Right lobe of liver (tissue), 6 donors: Measurements from ENCODE around the gene JPT2. TPM values are rescaled to one million over a fixed set of nuclear protein-coding genes. Genes with fewer than 3 reads are reported as not detected.
"Not testable (repeated sequence)": the region's sequence is repeated elsewhere in the genome, so short reads cannot be mapped to it uniquely, and the experiment has no call there.

ENCODE experiments used
- ATAC-seq, 4 donors: fragments of 200-7000 bp; cut with Tn5 transposase; one replicate each; pipeline ENCODE4 v1.9.1; 2020; ENCODE audit warnings: mild to moderate bottlenecking in 4 of 4, moderate library complexity in 4 of 4
- DNase-seq, 3 donors: peaks; one replicate each; pipeline ENCODE4 v3.0.0-alpha.2; 2020
- H3K27ac ChIP-seq, 3 donors: fragments of 200-600 bp; one replicate each; pipeline ENCODE4 v1.8.0; 2022
- H3K27me3 ChIP-seq, 2 donors: fragments of 200-600 bp; one replicate each; pipeline ENCODE4 v1.8.0; 2022
- H3K36me3 ChIP-seq, 4 donors: fragments of 200-600 bp; sonication (generic) in 1 of 4; one replicate each; pipeline versions ENCODE4 v1.5.1 to v1.8.0; 2017 to 2022; ENCODE audit warnings: control low read depth in 1 of 4
- H3K4me1 ChIP-seq, 4 donors: fragments of 200-600 bp; sonication (generic) in 1 of 4; one replicate each; pipeline versions ENCODE4 v1.5.1 to v1.8.0; 2017 to 2022; ENCODE audit warnings: control low read depth in 1 of 4
- H3K4me3 ChIP-seq, 3 donors: fragments of 200-600 bp; one replicate each; pipeline ENCODE4 v1.8.0; 2022
- H3K9me3 ChIP-seq, 4 donors: fragments of 200-600 bp; sonication (generic) in 1 of 4; one replicate each; pipeline versions ENCODE4 v1.5.1 to v1.8.0; 2017 to 2022; ENCODE audit warnings: control low read depth in 1 of 4
- CTCF ChIP-seq, 4 donors: fragments of 200-600 bp in 3 of 4; fragments of 450-650 bp in 1 of 4; IDR thresholded peaks; one replicate each; pipeline versions ENCODE4 v1.5.1 to v1.8.0; 2016 to 2022; ENCODE audit warnings: antibody characterized with exemption in 4 of 4, mild to moderate bottlenecking in 2 of 4
- POLR2A ChIP-seq: fragments of 450-650 bp; IDR thresholded peaks from one replicate; pipeline ENCODE4 v1.6.1; 2017; ENCODE audit warnings: antibody characterized with exemption, mild to moderate bottlenecking
- whole genome bisulfite sequencing: methylation state at CpG from one replicate; pipeline ENCODE4 v1.1.6; 2018; ENCODE audit warnings: low coverage, low lambda C conversion rate; ENCODE audit not compliant: insufficient coverage; ENCODE audit errors: missing lambda C conversion rate; 5-methylcytosine and 5-hydroxymethylcytosine counted together
- intact Hi-C, 2 donors: fragments of 100-400 bp; cut with DNase I; formaldehyde crosslinking; loops; one replicate each; pipeline versions ENCODE4 v1.11.2 to v1.14.1; 2022
- total RNA-seq, 6 experiments: library from RNA; depleted of rRNA in 2 of 6; stranded (reverse); fragments of >200 nt in 2 of 6; fragmentation: NEBNext Ultra II Directional in 3 of 6; extraction: Animal tissue kit (Norgen Biotek cat#: 25700) in 3 of 6; gene quantifications; one replicate each; pipeline versions ENCODE4 v1.1.0 to v1.2.4, GENCODE V29; 2016 to 2023
- donor health status: DM: no; HTN: yes; CAD: no.
- donor health status: DM: no; HTN: no; CAD: no.
- donor health status: DM: no; HTN: no; CAD: no.
- donor health status: DM: no; HTN: yes; CAD: no.
- donor health status: DM: no; HTN: yes; CAD: no.

JPT2 gene
- total RNA-seq, 6 experiments from 2014 or later = 31.0 to 47.7 (median 38.7) TPM

- Histone ChIP-seq H3K27ac (no peak overlapping the region), H3K27me3 (no peaks in the 10 kb centered on the region), H3K4me3 (no peak overlapping the region), H3K9me3 (no peaks in the 10 kb centered on the region), H3K4me1 (peaks cover 0 to 6% (median 0%) of the 10 kb centered on the region in 4 donors), H3K36me3 (peaks cover 0 to 45% (median 4%) of the 10 kb centered on the region in 4 donors)
- no peak for ATAC-seq
- intact Hi-C loops = no loop called here
- 83% methylated on average over 6 of the region's 6 CpGs for WGBS
- no peak for DNase-seq
- TF ChIP-seq CTCF (IDR thresholded peaks at IDR 0.05) = no peak
- TF ChIP-seq POLR2A = no peak
Measured at GRCh38 chr16:1701216-1701878, 23.3 kb downstream of the JPT2 start.

GRCh38 chr16:1705324-1705687 is 27.2 kb downstream of the JPT2 start:
- Histone ChIP-seq H3K36me3 (peaks cover 0 to 14% (median 2%) of the 10 kb centered on the region in 4 donors), H3K4me1 (peaks cover 0 to 20% (median 6%) of the 10 kb centered on the region in 4 donors), H3K27ac (peak overlapping the region; percentile 55 to 93 (median 81)), H3K4me3 (peak overlapping the region; percentile 63 to 97 (median 82))
- H3K9me3 ChIP-seq, DNase-seq, intact Hi-C loops, H3K27me3 ChIP-seq: not testable (repeated sequence)
- under 1% methylated on average over 16 of the region's 16 CpGs for WGBS
- ATAC-seq = peak; percentile 5 to 31 (median 20)

DNA sequence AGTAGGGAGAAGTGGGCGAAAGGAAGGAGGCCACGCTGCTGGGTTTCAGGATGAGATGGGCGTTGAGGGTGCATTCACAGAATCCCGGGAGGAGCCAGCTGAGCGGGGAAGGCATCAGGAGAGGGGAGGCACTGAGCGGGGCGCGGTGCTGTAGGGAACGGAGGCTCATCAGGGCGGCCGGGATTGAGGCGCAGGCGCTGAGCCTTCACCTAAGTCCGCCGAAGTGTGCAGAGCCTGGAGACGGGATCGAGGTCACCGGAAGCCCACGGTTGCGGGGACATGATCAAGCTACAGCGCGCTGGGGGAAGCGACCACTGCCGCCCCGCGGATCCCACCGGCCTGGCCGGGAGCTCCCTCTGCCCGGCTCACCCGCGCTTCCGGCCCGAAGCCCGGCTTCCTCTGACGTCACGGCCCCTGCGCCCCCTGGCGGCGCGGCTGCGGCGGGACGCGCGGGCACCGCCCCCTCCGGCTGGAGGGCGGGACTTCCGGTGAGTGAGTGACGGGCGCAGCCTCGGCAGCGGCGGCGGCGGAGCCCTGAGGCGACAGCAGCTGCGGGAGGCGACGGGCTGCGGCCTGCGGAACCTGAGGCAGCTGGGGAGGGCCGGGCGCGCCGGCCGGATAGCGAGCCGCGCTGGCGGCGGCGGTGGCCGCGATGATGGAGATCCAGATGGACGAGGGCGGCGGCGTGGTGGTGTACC is 27.8 kb downstream of the JPT2 start, which contains the start of gene MAPK8IP3:
MAPK8IP3 (plus strand) TSS at position 508 of the 698 bp plus-strand sequence; CDS start at position 653, 145 bp downstream.
- ATAC-seq (peak; percentile 89 to 96 (median 92)), DNase-seq (peak; percentile 93 to 95 (median 94))
- Histone ChIP-seq H3K9me3 (no peaks in the 10 kb centered on the region), H3K27ac (peak within 1 kb of the TSS; percentile 58 to 93 (median 81)), H3K4me1 (peaks cover 0 to 20% (median 6%) of the 10 kb centered on the region in 4 donors), H3K27me3 (no peaks in the 10 kb centered on the region), H3K36me3 (peaks cover 0 to 9% (median under 1%) of the 10 kb centered on the region in 4 donors), H3K4me3 (peak within 1 kb of the TSS; percentile 63 to 97 (median 82))
- WGBS = 0% methylated on average over 17 of the region's 79 CpGs
- TF ChIP-seq CTCF (IDR thresholded peaks at IDR 0.05) (peak; percentile 95 to 100 (median 100)), POLR2A (peak; percentile 97)
- intact Hi-C loops = no loop called here

DNA sequence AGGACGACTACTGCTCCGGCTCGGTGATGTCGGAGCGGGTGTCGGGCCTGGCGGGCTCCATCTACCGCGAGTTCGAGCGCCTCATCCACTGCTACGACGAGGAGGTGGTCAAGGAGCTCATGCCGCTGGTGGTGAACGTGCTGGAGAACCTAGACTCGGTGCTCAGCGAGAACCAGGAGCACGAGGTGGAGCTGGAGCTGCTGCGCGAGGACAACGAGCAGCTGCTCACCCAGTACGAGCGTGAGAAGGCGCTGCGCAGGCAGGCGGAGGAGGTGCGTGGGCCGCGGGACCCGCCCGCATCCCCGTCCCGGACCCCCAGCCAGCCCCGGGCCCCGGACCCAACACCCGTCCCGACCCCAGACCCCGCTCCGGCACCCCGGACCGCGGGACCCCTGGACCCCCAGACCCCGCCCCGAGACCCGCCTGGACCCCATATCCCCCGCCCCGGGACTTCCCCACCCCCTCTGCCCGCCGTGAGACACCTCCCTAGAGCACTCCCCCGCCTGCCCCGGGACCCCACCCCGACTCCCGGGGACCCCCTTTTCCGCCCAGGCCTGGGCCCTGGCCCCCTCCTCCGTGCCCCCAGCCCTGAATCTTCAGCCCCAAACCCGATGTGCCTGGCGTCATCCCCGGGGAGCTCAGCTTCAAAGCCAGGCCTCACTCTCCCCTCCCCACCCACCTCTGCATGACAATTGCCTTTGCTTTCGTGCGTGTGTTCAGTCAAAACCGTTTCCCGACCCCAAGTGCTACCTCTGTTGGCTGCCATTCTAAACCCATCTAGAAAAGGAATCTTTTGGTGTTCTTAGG is 28.5 kb downstream of the JPT2 start:
- 0% methylated on average over 16 of the region's 62 CpGs for WGBS
- H3K27me3 ChIP-seq = no peaks in the 10 kb centered on the region
- peaks cover 0 to 20% (median 6%) of the 10 kb centered on the region in 4 donors for H3K4me1 ChIP-seq
- peak; percentile 8 to 36 (median 12) for ATAC-seq
- peak overlapping the region; percentile 58 to 93 (median 81) for H3K27ac ChIP-seq
- intact Hi-C loops = no loop called here
- peaks cover 0 to 7% (median 0%) of the 10 kb centered on the region in 4 donors for H3K36me3 ChIP-seq
- TF ChIP-seq POLR2A (no peak), CTCF (IDR thresholded peaks at IDR 0.05) (no peak)
- H3K9me3 ChIP-seq = no peaks in the 10 kb centered on the region
- peak overlapping the region; percentile 63 to 97 (median 82) for H3K4me3 ChIP-seq
- peak in 2 of 3 donors; percentile 52 to 64 for DNase-seq
